SK-N-SH (cell line): Measurements from ENCODE around the gene PXYLP1. TPM values are rescaled to one million over a fixed set of nuclear protein-coding genes. Genes with fewer than 3 reads are reported as not detected.

Experiments
- CTCF ChIA-PET: fragments of 300-600, 350-600 bp; formaldehyde crosslinking; extraction: SDS; loops from one replicate; lab custom pipeline; 2021; lab: Yijun Ruan, JAX
- POLR2A ChIA-PET: fragments of 350-600 bp; sonication (Branson Sonifier 250); formaldehyde crosslinking; extraction: SDS; loops from one replicate; lab custom pipeline; 2020; ENCODE audit warnings: antibody characterized with exemption, inconsistent platforms; lab: Yijun Ruan, JAX
- DNase-seq: peaks from one replicate; pipeline ENCODE4 v3.0.0; 2012
- H2AFZ ChIP-seq: fragments of 200-600 bp; sonication (generic); 2 replicates; pipeline ENCODE4 v1.8.1; 2016; ENCODE audit warnings: antibody characterized with exemption, mild to moderate bottlenecking, low read depth
- H3F3A ChIP-seq: fragments of 200-600 bp; sonication (generic); replicated peaks from 2 replicates; pipeline ENCODE3; 2016; ENCODE audit warnings: antibody characterized with exemption, mild to moderate bottlenecking; ENCODE audit not compliant: insufficient read depth
- H3K27ac ChIP-seq, 2 experiments: fragments of 200-500 bp in 1 of 2; fragments of 200-600 bp in 1 of 2; sonication (Bioruptor generic) in 1 of 2; sonication (generic), shearing (Covaris generic) in 1 of 2; 2 replicates each; pipeline versions ENCODE4 v1.5.1 to v1.6.1; 2014 to 2016; ENCODE audit warnings: low read depth in 2 of 2, inconsistent platforms in 1 of 2, low read length in 1 of 2, mild to moderate bottlenecking in 1 of 2, mixed read lengths in 1 of 2
- H3K27me3 ChIP-seq: fragments of 200-600 bp; sonication (generic), shearing (Covaris generic); 2 replicates; pipeline ENCODE4 v1.6.1; 2016; ENCODE audit warnings: mixed run types; ENCODE audit not compliant: insufficient read depth
- H3K36me3 ChIP-seq, 2 experiments: fragments of 200-500 bp in 1 of 2; fragments of 200-600 bp in 1 of 2; sonication (Bioruptor generic) in 1 of 2; sonication (generic) in 1 of 2; replicated peaks in 1 of 2; 2 replicates each; pipeline versions ENCODE3 to v1.5.1; 2014 to 2016; ENCODE audit warnings: low read length in 1 of 2, mild to moderate bottlenecking in 1 of 2; ENCODE audit not compliant: insufficient read depth in 2 of 2, control insufficient read depth in 1 of 2
- H3K4me1 ChIP-seq, 2 experiments: fragments of 200-500 bp in 1 of 2; fragments of 200-600 bp in 1 of 2; sonication (Bioruptor generic) in 1 of 2; sonication (generic), shearing (Covaris generic) in 1 of 2; 2 replicates each; pipeline versions ENCODE4 v1.5.1 to v1.6.1; 2014 to 2016; ENCODE audit warnings: low read depth in 1 of 2, low read length in 1 of 2, mixed run types in 1 of 2; ENCODE audit not compliant: insufficient read depth in 2 of 2, control insufficient read depth in 1 of 2
- H3K4me2 ChIP-seq: fragments of 200-600 bp; sonication (generic), shearing (Covaris generic); 2 replicates; pipeline ENCODE4 v1.6.1; 2017; ENCODE audit warnings: mixed run types
- H3K4me3 ChIP-seq, 2 experiments: fragments of 200-500 bp in 1 of 2; fragments of 200-600 bp in 1 of 2; sonication (Bioruptor generic) in 1 of 2; sonication (generic), shearing (Covaris generic) in 1 of 2; 2 replicates each; pipeline versions ENCODE4 v1.5.1 to v1.8.1; 2014 to 2016; ENCODE audit warnings: low read depth in 2 of 2, inconsistent platforms in 1 of 2, low read length in 1 of 2, mild to moderate bottlenecking in 1 of 2, mixed read lengths in 1 of 2, moderate library complexity in 1 of 2
- H3K79me2 ChIP-seq: fragments of 200-600 bp; sonication (generic); 2 replicates; pipeline ENCODE4 v1.8.1; 2017; ENCODE audit warnings: mild to moderate bottlenecking; ENCODE audit not compliant: insufficient read depth
- H3K9ac ChIP-seq: fragments of 200-600 bp; sonication (generic); 2 replicates; pipeline ENCODE4 v1.6.1; 2017; ENCODE audit warnings: mixed run types
- H3K9me2 ChIP-seq: fragments of 200-600 bp; sonication (generic); 2 replicates; pipeline ENCODE4 v1.6.1; 2017; ENCODE audit warnings: mixed run types
- H3K9me3 ChIP-seq: fragments of 200-600 bp; sonication (generic); 2 replicates; pipeline ENCODE4 v1.6.1; 2017; ENCODE audit warnings: mixed run types, mild to moderate bottlenecking, moderate library complexity
- H4K20me1 ChIP-seq: fragments of 200-600 bp; sonication (generic); 2 replicates; pipeline ENCODE4 v1.6.1; 2017; ENCODE audit warnings: mild to moderate bottlenecking, mixed run types; ENCODE audit not compliant: insufficient read depth
- CHD2 ChIP-seq: fragments of 150-350 bp; IDR thresholded peaks from 2 replicates; pipeline ENCODE4 v1.6.1; 2018; ENCODE audit warnings: low read length; ENCODE audit not compliant: partially characterized antibody
- ELF1 ChIP-seq: IDR thresholded peaks from 2 replicates; pipeline ENCODE4 v1.4.0; 2012
- EZH2phosphoT487 ChIP-seq: fragments of 200-600 bp; sonication (generic); IDR thresholded peaks from 2 replicates; pipeline ENCODE4 v1.6.1; 2017; ENCODE audit warnings: low read depth, mixed run types, mild to moderate bottlenecking, antibody characterized with exemption, moderate library complexity, borderline replicate concordance
- FOSL2 ChIP-seq: IDR thresholded peaks from 2 replicates; pipeline ENCODE4 v1.4.0; 2012; ENCODE audit warnings: low read depth, mild to moderate bottlenecking, moderate library complexity, borderline replicate concordance
- FOXJ3 ChIP-seq: sonication (generic); formaldehyde crosslinking; IDR thresholded peaks from 2 replicates; pipeline ENCODE4 v1.5.1; 2020; ENCODE audit warnings: mild to moderate bottlenecking, missing genetic modification reagents
- FOXM1 ChIP-seq: IDR thresholded peaks from 2 replicates; pipeline ENCODE4 v1.4.0; 2012; ENCODE audit warnings: low read depth, mild to moderate bottlenecking
- GATA2 ChIP-seq: sonication (generic); formaldehyde crosslinking; IDR thresholded peaks from 2 replicates; pipeline ENCODE4 v1.5.0; 2020; ENCODE audit warnings: mild to moderate bottlenecking, missing genetic modification reagents
- NFIC ChIP-seq: IDR thresholded peaks from 2 replicates; pipeline ENCODE4 v1.4.0; 2012; ENCODE audit warnings: borderline replicate concordance
- NRF1 ChIP-seq: IDR thresholded peaks from 2 replicates; pipeline ENCODE4 v1.6.1; 2012; ENCODE audit warnings: low read depth, mild to moderate bottlenecking, low read length
- POLR2AphosphoS5 ChIP-seq: IDR thresholded peaks from 2 replicates; pipeline ENCODE4 v1.6.1; 2012; ENCODE audit warnings: low read depth, low read length
- RCOR1 ChIP-seq: fragments of 150-350 bp; IDR thresholded peaks from 2 replicates; pipeline ENCODE4 v1.6.1; 2017; ENCODE audit warnings: antibody characterized with exemption, low read length
- RXRA ChIP-seq: IDR thresholded peaks from 2 replicates; pipeline ENCODE4 v1.4.0; 2012; ENCODE audit warnings: low read depth, mild to moderate bottlenecking, borderline replicate concordance
- SMC3 ChIP-seq: IDR thresholded peaks from 2 replicates; pipeline ENCODE4 v1.6.1; 2012; ENCODE audit warnings: low read depth, low read length, improper control_type of control experiment
- TAF1 ChIP-seq: IDR thresholded peaks from 2 replicates; pipeline ENCODE4 v1.6.1; 2012; ENCODE audit warnings: low read depth, mild to moderate bottlenecking, low read length, moderate library complexity, borderline replicate concordance
- TEAD4 ChIP-seq: IDR thresholded peaks from 2 replicates; pipeline ENCODE4 v1.4.0; 2012; ENCODE audit warnings: mild to moderate bottlenecking, borderline replicate concordance; ENCODE audit not compliant: insufficient read depth
- YY1 ChIP-seq: IDR thresholded peaks from 2 replicates; pipeline ENCODE4 v1.4.0; 2012; ENCODE audit warnings: low read depth, mild to moderate bottlenecking
- WGBS: methylation state at CpG from one replicate; pipeline ENCODE4 v1.1.6; 2017; ENCODE audit warnings: low lambda C conversion rate; 5-methylcytosine and 5-hydroxymethylcytosine counted together
- polyA plus RNA-seq, 3 experiments: library from polyadenylated mRNA; depleted of rRNA; stranded (reverse); fragments of >200 nt; gene quantifications; 2 replicates each; pipeline ENCODE4 v1.2.3, GENCODE V29; 2012
- TF ChIP-seq, protein P1 (sequence below): fragments of 200-600 bp; sonication (generic); IDR thresholded peaks from 2 replicates; pipeline ENCODE4 v1.6.1; 2017; ENCODE audit warnings: antibody characterized with exemption, mild to moderate bottlenecking, moderate library complexity
- TF ChIP-seq, protein P2 (sequence below): fragments of 150-350 bp; IDR thresholded peaks from 2 replicates; pipeline ENCODE4 v1.6.1; 2017; ENCODE audit warnings: antibody characterized with exemption, low read length, low read depth, borderline replicate concordance
- TF ChIP-seq, protein P3 (sequence below): IDR thresholded peaks from 2 replicates; pipeline ENCODE4 v1.6.1; 2012; ENCODE audit warnings: mild to moderate bottlenecking, low read depth, low read length, moderate library complexity
- TF ChIP-seq, protein P4 (sequence below): IDR thresholded peaks from 2 replicates; pipeline ENCODE4 v1.4.0; 2012; ENCODE audit warnings: low read depth, borderline replicate concordance

The PXYLP1 gene, protein sequence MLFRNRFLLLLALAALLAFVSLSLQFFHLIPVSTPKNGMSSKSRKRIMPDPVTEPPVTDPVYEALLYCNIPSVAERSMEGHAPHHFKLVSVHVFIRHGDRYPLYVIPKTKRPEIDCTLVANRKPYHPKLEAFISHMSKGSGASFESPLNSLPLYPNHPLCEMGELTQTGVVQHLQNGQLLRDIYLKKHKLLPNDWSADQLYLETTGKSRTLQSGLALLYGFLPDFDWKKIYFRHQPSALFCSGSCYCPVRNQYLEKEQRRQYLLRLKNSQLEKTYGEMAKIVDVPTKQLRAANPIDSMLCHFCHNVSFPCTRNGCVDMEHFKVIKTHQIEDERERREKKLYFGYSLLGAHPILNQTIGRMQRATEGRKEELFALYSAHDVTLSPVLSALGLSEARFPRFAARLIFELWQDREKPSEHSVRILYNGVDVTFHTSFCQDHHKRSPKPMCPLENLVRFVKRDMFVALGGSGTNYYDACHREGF
- 8.6 and 12.1 TPM in 2 replicates for polyA plus RNA-seq (2012; rRNA removed)
- polyA plus RNA-seq (2012; cell fraction: cytosol; rRNA removed): 8.4 and 8.8 TPM in 2 replicates
- 11.6 and 16.9 TPM in 2 replicates for polyA plus RNA-seq (2012; cell fraction: nucleus; rRNA removed)

DNA sequence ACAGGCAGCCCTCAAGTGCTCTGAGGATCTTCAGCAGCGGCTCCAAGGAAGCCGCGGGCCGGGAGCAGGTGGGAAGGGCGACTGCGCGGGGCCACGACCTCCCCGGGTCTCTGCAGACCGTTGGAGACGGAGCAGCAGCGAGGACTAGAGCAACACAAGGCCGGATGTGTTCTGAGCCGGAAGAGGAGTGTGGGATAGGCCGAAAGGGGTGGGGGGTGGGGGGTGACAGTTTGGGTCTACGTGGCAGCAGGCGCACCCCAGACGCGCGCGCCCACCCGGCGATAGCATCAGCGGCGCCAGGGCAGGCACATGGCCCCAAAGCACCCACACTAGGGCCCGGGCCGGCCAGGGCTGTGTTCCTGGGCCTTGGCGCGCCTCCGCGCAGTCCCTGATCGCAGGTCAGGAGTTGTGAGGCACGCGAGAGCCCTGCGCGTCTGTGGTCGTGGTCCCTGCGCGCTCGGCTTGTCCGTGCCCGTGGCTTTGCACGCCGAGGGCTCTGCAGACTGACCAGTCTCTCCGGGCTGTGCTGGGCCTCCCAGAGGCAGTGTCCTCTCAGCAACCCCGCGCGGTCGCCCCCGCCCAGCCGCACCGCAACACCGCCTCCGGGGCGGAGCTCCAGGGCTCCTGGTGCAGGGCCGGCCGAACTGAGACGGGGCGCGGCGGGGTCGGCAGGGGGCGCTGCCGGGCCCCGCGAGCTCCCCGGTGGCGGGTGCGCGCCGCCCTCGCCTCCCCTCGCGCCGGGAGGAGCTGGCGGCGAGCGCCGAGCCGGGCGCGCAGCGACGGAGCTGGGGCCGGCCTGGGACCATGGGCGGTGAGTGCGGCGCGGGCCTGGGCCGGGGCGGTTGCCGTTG, at the start of gene PXYLP1:
Gene PXYLP1, plus strand, starts transcription at position 725 of the 851 bp plus-strand sequence. CDS start 28,351 bp downstream, outside the sequence.
- Histone ChIP-seq H3K36me3 (peaks cover 0 to 6% of the 10 kb centered on the region in 2 experiments), H3K9ac (peak within 1 kb of the TSS; percentile 60), H2AFZ (peak within 1 kb of the TSS; percentile 83), H3K27me3 (no peaks in the 10 kb centered on the region), H3K4me2 (peak within 1 kb of the TSS; percentile 96), H3K27ac (peak within 1 kb of the TSS in 1 of 2 experiments; percentile 84; a peak in 2 of 4 replicates), H4K20me1 (no peaks in the 10 kb centered on the region), H3K79me2 (no peaks in the 10 kb centered on the region), H3K4me3 (peak within 1 kb of the TSS; percentile 74 to 79), H3K9me2 (no peaks in the 10 kb centered on the region), H3K4me1 (peaks cover 5 to 57% of the 10 kb centered on the region in 2 experiments; a peak in 3 of 4 replicates), H3F3A (no peaks in the 10 kb centered on the region), H3K9me3 (no peaks in the 10 kb centered on the region)
- peak; percentile 96 for DNase-seq
- WGBS: 65% methylated on average over 24 of the region's 92 CpGs
- ChIA-PET CTCF (interaction anchor here (0.5 to 4.2 kb wide), 44 partner anchors 9 to 1558 kb away, joined by 3 to 59 read pairs (median 4); partner anchors contain the start of gene SPSB4), POLR2A (interaction anchor here (0.6 to 0.9 kb wide), 4 partner anchors 44 to 71 kb away, joined by 3 to 7 read pairs (median 4); no protein-coding TSS in a partner anchor)
- TF ChIP-seq POLR2AphosphoS5 (peak; percentile 74), ELF1 (no peak), FOSL2 (no peak), FOXJ3 (no peak), TAF1 (peak; percentile 76), EZH2phosphoT487 (no peak), RXRA (no peak), YY1 (no peak), GATA2 (CRISPR knock-in tag) (peak; percentile 68), NRF1 (no peak), RCOR1 (no peak; the same call in 1 of the 2 replicates), SMC3 (peak; percentile 65; the same call in 1 of the 2 replicates), NFIC (no peak), CHD2 (peak; percentile 7), TEAD4 (no peak), FOXM1 (no peak)
- TF ChIP-seq, protein P1, sequence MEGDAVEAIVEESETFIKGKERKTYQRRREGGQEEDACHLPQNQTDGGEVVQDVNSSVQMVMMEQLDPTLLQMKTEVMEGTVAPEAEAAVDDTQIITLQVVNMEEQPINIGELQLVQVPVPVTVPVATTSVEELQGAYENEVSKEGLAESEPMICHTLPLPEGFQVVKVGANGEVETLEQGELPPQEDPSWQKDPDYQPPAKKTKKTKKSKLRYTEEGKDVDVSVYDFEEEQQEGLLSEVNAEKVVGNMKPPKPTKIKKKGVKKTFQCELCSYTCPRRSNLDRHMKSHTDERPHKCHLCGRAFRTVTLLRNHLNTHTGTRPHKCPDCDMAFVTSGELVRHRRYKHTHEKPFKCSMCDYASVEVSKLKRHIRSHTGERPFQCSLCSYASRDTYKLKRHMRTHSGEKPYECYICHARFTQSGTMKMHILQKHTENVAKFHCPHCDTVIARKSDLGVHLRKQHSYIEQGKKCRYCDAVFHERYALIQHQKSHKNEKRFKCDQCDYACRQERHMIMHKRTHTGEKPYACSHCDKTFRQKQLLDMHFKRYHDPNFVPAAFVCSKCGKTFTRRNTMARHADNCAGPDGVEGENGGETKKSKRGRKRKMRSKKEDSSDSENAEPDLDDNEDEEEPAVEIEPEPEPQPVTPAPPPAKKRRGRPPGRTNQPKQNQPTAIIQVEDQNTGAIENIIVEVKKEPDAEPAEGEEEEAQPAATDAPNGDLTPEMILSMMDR: peak; percentile 58
- TF ChIP-seq, protein P2, sequence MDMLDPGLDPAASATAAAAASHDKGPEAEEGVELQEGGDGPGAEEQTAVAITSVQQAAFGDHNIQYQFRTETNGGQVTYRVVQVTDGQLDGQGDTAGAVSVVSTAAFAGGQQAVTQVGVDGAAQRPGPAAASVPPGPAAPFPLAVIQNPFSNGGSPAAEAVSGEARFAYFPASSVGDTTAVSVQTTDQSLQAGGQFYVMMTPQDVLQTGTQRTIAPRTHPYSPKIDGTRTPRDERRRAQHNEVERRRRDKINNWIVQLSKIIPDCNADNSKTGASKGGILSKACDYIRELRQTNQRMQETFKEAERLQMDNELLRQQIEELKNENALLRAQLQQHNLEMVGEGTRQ: no peak
- TF ChIP-seq, protein P3, sequence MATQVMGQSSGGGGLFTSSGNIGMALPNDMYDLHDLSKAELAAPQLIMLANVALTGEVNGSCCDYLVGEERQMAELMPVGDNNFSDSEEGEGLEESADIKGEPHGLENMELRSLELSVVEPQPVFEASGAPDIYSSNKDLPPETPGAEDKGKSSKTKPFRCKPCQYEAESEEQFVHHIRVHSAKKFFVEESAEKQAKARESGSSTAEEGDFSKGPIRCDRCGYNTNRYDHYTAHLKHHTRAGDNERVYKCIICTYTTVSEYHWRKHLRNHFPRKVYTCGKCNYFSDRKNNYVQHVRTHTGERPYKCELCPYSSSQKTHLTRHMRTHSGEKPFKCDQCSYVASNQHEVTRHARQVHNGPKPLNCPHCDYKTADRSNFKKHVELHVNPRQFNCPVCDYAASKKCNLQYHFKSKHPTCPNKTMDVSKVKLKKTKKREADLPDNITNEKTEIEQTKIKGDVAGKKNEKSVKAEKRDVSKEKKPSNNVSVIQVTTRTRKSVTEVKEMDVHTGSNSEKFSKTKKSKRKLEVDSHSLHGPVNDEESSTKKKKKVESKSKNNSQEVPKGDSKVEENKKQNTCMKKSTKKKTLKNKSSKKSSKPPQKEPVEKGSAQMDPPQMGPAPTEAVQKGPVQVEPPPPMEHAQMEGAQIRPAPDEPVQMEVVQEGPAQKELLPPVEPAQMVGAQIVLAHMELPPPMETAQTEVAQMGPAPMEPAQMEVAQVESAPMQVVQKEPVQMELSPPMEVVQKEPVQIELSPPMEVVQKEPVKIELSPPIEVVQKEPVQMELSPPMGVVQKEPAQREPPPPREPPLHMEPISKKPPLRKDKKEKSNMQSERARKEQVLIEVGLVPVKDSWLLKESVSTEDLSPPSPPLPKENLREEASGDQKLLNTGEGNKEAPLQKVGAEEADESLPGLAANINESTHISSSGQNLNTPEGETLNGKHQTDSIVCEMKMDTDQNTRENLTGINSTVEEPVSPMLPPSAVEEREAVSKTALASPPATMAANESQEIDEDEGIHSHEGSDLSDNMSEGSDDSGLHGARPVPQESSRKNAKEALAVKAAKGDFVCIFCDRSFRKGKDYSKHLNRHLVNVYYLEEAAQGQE: no peak
- TF ChIP-seq, protein P4, sequence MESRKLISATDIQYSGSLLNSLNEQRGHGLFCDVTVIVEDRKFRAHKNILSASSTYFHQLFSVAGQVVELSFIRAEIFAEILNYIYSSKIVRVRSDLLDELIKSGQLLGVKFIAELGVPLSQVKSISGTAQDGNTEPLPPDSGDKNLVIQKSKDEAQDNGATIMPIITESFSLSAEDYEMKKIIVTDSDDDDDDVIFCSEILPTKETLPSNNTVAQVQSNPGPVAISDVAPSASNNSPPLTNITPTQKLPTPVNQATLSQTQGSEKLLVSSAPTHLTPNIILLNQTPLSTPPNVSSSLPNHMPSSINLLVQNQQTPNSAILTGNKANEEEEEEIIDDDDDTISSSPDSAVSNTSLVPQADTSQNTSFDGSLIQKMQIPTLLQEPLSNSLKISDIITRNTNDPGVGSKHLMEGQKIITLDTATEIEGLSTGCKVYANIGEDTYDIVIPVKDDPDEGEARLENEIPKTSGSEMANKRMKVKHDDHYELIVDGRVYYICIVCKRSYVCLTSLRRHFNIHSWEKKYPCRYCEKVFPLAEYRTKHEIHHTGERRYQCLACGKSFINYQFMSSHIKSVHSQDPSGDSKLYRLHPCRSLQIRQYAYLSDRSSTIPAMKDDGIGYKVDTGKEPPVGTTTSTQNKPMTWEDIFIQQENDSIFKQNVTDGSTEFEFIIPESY: no peak
